GM12872 (cell line): ENCODE measurements around the gene SYT5.

Experiments used
- CTCF ChIP-seq: IDR thresholded peaks from 3 replicates; pipeline ENCODE4 v1.5.1; 2011; ENCODE audit warnings: low read depth, mild to moderate bottlenecking, low read length, moderate library complexity; ENCODE audit not compliant: insufficient read depth

SYT5 gene

GRCh38 chr19:55171440-55171839 lies 8.6 kb downstream of the SYT5 start:
- TF ChIP-seq CTCF, result no peak

- no peak for TF ChIP-seq CTCF
These were observed 11.0 kb downstream of the SYT5 start for GRCh38 chr19:55169136-55169535.

- no peak for TF ChIP-seq CTCF
These were observed 13.4 kb downstream of the SYT5 start, which contains the start of gene DNAAF3 for GRCh38 chr19:55166530-55167268. DNAAF3 (minus strand) TSS chr19:55166613; CDS start chr19:55166413, 200 bp downstream.

- no peak for TF ChIP-seq CTCF
These were observed 14.0 kb downstream of the SYT5 start for GRCh38 chr19:55165952-55166529.

- TF ChIP-seq CTCF, result no peak
These were observed 18.3 kb downstream of the SYT5 start for GRCh38 chr19:55161571-55162322.

GRCh38 chr19:55160986-55161365 lies 19.1 kb downstream of the SYT5 start:
- no peak for TF ChIP-seq CTCF
